Nephron progenitor cell (in vitro differentiated cells): ENCODE results near the gene OR51V1.

Experiments
- DNase-seq: peaks from one replicate; pipeline ENCODE4 v3.0.0; 2021
- H3K27ac Mint-ChIP-seq: 2 replicates; pipeline ENCODE4 v1.8.0; 2021; ENCODE audit warnings: mild to moderate bottlenecking, moderate library complexity, mixed read lengths
- H3K27me3 Mint-ChIP-seq: 2 replicates; pipeline ENCODE4 v1.8.0; 2021; ENCODE audit warnings: mild to moderate bottlenecking, low read depth, mixed read lengths; ENCODE audit not compliant: poor library complexity
- H3K36me3 Mint-ChIP-seq: 2 replicates; pipeline ENCODE4 v1.8.0; 2021; ENCODE audit warnings: low read depth, mixed read lengths
- H3K4me1 Mint-ChIP-seq: 2 replicates; pipeline ENCODE4 v1.8.0; 2021; ENCODE audit warnings: mixed read lengths
- H3K4me3 Mint-ChIP-seq: 2 replicates; pipeline ENCODE4 v1.8.0; 2021; ENCODE audit warnings: mild to moderate bottlenecking, moderate library complexity, mixed read lengths
- H3K9me3 Mint-ChIP-seq: 2 replicates; pipeline ENCODE4 v1.8.0; 2021; ENCODE audit warnings: mild to moderate bottlenecking, moderate library complexity, mixed read lengths
- CTCF ChIP-seq: fragments of 200-600 bp; sonication (generic); IDR thresholded peaks from 2 replicates; pipeline ENCODE4 v1.5.0; 2021; ENCODE audit warnings: antibody characterized with exemption

OR51V1 gene

GRCh38 chr11:5153574-5154431 is 46.7 kb downstream of the OR51V1 start:
- no peak for DNase-seq
- Mint-ChIP-seq H3K27me3 (no peaks in the 10 kb centered on the region), H3K4me1 (no peaks in the 10 kb centered on the region), H3K27ac (no peak overlapping the region), H3K4me3 (no peak overlapping the region), H3K36me3 (no peaks in the 10 kb centered on the region), H3K9me3 (no peaks in the 10 kb centered on the region)
- TF ChIP-seq CTCF = no peak

DNA sequence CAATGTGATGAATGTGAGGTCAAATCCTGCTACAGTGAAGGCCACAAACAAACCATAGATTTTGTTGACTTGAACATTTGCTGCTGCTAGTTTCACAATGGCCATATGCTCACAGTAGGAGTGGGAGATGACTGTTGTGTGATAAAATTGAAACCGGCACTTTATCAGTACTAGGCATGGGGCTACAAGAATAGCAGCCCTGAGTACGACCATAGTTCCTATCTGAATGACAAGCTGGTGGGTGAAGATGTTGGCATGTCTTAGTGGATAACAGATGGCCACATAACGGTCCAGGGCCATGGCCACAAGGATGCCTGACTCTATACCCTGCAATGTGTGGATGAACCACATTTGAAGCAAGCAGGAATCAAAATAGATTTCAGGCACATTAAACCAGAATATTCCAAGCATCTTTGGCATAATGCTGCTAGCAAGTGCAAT is 48.7 kb downstream of the OR51V1 start:
- TF ChIP-seq CTCF = no peak
- no peak for DNase-seq

More for the DNA sequence above, 48.7 kb downstream of the OR51V1 start:
- Mint-ChIP-seq H3K36me3 (no peaks in the 10 kb centered on the region), H3K4me3 (no peak overlapping the region), H3K9me3 (no peaks in the 10 kb centered on the region), H3K27ac (no peak overlapping the region), H3K27me3 (no peaks in the 10 kb centered on the region), H3K4me1 (no peaks in the 10 kb centered on the region)
